ENCODE measurements around the gene LPA.
"Not testable (repeated sequence)": the region's sequence is repeated elsewhere in the genome, so short reads cannot be mapped to it uniquely, and the experiment has no call there.

DNA sequence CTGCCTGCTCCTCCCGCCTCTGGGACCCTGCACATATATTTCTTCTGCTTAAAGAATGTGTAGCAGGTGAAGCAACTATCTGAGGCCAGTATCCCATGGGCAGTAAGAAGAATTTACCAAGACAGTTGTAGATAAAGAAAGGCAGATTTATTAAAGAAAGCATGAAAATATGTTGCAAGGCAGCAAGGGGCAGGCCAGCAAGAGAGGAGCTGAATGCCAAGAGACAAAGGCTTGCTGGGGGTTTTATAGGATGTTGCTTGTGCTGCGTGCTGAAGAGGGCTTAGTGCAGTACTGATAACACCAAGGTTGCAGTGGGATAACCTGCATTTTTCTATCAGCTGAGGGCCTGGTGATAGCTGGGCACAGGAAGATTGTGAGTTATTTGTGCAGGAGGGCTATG is 31.5 kb upstream of the LPA start:
- TF ChIP-seq, protein P1, sequence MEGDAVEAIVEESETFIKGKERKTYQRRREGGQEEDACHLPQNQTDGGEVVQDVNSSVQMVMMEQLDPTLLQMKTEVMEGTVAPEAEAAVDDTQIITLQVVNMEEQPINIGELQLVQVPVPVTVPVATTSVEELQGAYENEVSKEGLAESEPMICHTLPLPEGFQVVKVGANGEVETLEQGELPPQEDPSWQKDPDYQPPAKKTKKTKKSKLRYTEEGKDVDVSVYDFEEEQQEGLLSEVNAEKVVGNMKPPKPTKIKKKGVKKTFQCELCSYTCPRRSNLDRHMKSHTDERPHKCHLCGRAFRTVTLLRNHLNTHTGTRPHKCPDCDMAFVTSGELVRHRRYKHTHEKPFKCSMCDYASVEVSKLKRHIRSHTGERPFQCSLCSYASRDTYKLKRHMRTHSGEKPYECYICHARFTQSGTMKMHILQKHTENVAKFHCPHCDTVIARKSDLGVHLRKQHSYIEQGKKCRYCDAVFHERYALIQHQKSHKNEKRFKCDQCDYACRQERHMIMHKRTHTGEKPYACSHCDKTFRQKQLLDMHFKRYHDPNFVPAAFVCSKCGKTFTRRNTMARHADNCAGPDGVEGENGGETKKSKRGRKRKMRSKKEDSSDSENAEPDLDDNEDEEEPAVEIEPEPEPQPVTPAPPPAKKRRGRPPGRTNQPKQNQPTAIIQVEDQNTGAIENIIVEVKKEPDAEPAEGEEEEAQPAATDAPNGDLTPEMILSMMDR (conservative IDR thresholded peaks at IDR 0.05; ENCODE audit: low read depth, low read length) = not testable (repeated sequence)
- TF ChIP-seq EZH2phosphoT487 (IDR thresholded peaks at IDR 0.05; ENCODE audit: borderline replicate concordance, low read length); EZH2 (IDR thresholded peaks at IDR 0.05; ENCODE audit: low read length, unreplicated experiment): not testable (repeated sequence)

All from PC-3 (cell line).